Measurements from ENCODE around the gene ORMDL3. TPM values are rescaled to one million over a fixed set of nuclear protein-coding genes. Genes with fewer than 3 reads are reported as not detected.

Gene ORMDL3
- total RNA-seq, 1 donor from 2014 or later: 59.4 TPM

DNA sequence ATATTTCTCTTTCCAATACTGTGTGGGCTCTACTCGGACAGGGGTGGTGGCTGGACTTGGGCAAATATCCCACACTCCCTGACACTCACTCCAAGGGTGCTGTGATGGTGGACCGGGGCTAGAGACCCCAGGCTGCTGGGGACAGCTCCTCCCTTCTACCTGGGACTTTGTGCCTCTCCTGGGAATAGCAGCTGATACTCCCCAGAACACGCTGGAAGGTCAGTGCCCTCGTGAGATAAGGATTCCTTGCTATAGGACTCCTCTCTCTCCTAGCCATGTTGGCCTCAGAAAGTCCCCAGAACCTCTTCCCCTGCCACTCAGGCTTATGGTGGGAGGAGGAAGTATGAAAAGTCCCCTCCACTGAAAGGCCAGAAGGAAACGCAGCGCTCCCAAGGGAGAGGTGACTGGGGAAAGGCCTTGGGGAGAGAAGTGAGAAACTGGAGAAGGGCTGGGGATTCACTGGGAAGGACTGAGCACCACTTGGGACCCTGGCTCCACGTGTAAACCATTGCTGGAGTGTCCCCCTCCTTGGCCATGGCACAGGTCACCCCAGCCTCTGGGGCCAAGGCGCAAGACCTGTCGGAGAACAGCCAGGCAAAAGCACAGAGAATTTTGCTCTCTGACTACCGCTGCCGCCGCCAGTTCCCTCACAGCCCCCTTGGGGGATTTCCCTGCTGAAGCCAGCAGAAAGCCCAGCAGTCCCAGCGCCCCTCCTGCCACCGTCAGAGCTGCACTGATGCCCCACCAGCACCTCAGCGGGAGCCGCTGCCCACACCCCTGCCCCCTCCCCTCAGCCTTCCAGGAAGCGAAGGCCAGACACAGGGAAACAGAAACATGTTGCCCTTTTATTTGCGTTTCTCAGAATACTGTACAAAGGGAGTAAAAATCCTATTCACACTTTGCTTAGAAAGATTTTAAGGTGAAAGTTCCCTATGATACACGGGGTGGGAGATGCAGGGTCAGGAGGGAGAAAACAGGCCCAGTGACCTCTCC, 6.9 kb downstream of the ORMDL3 start:
- Mint-ChIP-seq H3K4me3 (ENCODE audit: unreplicated experiment) (no peak overlapping the region), H3K4me1 (ENCODE audit: unreplicated experiment) (peaks cover 14% of the 10 kb centered on the region), H3K27ac (ENCODE audit: unreplicated experiment) (no peak overlapping the region), H3K36me3 (ENCODE audit: unreplicated experiment) (peaks cover 25% of the 10 kb centered on the region), H3K9me3 (ENCODE audit: unreplicated experiment) (no peaks in the 10 kb centered on the region), H3K27me3 (ENCODE audit: unreplicated experiment) (no peaks in the 10 kb centered on the region)
- DNase-seq (ENCODE audit: extremely low spot score, unreplicated experiment): no peak
- TF ChIP-seq, protein P1, sequence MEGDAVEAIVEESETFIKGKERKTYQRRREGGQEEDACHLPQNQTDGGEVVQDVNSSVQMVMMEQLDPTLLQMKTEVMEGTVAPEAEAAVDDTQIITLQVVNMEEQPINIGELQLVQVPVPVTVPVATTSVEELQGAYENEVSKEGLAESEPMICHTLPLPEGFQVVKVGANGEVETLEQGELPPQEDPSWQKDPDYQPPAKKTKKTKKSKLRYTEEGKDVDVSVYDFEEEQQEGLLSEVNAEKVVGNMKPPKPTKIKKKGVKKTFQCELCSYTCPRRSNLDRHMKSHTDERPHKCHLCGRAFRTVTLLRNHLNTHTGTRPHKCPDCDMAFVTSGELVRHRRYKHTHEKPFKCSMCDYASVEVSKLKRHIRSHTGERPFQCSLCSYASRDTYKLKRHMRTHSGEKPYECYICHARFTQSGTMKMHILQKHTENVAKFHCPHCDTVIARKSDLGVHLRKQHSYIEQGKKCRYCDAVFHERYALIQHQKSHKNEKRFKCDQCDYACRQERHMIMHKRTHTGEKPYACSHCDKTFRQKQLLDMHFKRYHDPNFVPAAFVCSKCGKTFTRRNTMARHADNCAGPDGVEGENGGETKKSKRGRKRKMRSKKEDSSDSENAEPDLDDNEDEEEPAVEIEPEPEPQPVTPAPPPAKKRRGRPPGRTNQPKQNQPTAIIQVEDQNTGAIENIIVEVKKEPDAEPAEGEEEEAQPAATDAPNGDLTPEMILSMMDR (IDR thresholded peaks at IDR 0.05): no peak

GRCh38 chr17:39919087-39919683, 8.2 kb downstream of the ORMDL3 start:
- Mint-ChIP-seq H3K27ac (ENCODE audit: unreplicated experiment) (no peak overlapping the region), H3K36me3 (ENCODE audit: unreplicated experiment) (peaks cover 25% of the 10 kb centered on the region), H3K4me3 (ENCODE audit: unreplicated experiment) (no peak overlapping the region), H3K27me3 (ENCODE audit: unreplicated experiment) (no peaks in the 10 kb centered on the region), H3K9me3 (ENCODE audit: unreplicated experiment) (no peaks in the 10 kb centered on the region), H3K4me1 (ENCODE audit: unreplicated experiment) (peaks cover 5% of the 10 kb centered on the region)
- TF ChIP-seq, protein P1 (IDR thresholded peaks at IDR 0.05): no peak
- no peak for DNase-seq (ENCODE audit: extremely low spot score, unreplicated experiment)

DNA sequence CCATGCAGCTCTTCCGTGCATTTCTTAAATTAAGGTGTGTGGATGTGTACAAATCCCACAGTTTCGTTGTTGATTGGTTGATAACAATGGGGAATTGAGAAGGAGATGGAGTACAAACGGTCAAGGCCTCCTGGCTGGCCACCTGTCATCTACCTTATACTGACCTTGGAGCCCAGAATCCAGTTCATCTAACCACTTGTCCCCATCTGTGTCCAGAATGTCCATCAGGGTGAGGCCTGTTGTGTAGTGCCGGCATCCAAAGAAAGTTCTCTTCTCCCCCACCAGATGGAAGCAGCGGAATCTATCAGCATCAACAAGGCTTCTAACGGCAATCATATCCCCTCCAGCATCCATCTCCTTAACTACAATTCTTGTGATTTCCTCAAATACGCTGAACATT, 10.5 kb downstream of the ORMDL3 start:
- TF ChIP-seq, protein P1 (IDR thresholded peaks at IDR 0.05): peak; percentile 14
- H3K27me3 Mint-ChIP-seq (ENCODE audit: unreplicated experiment): no peaks in the 10 kb centered on the region
- H3K4me1 Mint-ChIP-seq (ENCODE audit: unreplicated experiment): peaks cover 3% of the 10 kb centered on the region
- peaks cover 24% of the 10 kb centered on the region for H3K36me3 Mint-ChIP-seq (ENCODE audit: unreplicated experiment)
- no peak for DNase-seq (ENCODE audit: extremely low spot score, unreplicated experiment)
- no peak overlapping the region for H3K27ac Mint-ChIP-seq (ENCODE audit: unreplicated experiment)
- H3K4me3 Mint-ChIP-seq (ENCODE audit: unreplicated experiment): no peak overlapping the region
- no peaks in the 10 kb centered on the region for H3K9me3 Mint-ChIP-seq (ENCODE audit: unreplicated experiment)

DNA sequence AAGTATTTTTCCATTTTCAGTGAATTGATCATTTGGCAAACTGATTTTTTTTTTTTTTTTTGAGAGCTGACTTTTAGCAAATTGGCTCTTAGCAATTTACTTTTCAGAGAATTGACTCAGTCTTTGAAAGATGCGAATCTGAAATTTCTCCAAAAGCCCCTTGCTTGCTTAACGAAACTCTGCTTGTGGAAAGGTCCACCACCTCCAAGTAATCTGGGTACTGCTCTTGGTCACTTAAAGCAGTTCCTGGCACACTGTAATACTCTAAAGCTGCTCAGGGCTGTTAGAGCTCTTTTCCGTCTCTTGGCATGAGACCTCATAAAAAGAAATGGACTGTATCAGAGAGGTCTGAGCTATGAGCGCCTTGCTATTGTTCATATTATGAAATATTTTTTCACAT, 11.8 kb downstream of the ORMDL3 start:
- Mint-ChIP-seq H3K27ac (ENCODE audit: unreplicated experiment) (no peak overlapping the region), H3K9me3 (ENCODE audit: unreplicated experiment) (no peaks in the 10 kb centered on the region), H3K36me3 (ENCODE audit: unreplicated experiment) (peaks cover 22% of the 10 kb centered on the region), H3K4me1 (ENCODE audit: unreplicated experiment) (peaks cover 3% of the 10 kb centered on the region), H3K4me3 (ENCODE audit: unreplicated experiment) (no peak overlapping the region), H3K27me3 (ENCODE audit: unreplicated experiment) (no peaks in the 10 kb centered on the region)
- TF ChIP-seq, protein P1 (IDR thresholded peaks at IDR 0.05): no peak
- DNase-seq (ENCODE audit: extremely low spot score, unreplicated experiment): no peak

DNA sequence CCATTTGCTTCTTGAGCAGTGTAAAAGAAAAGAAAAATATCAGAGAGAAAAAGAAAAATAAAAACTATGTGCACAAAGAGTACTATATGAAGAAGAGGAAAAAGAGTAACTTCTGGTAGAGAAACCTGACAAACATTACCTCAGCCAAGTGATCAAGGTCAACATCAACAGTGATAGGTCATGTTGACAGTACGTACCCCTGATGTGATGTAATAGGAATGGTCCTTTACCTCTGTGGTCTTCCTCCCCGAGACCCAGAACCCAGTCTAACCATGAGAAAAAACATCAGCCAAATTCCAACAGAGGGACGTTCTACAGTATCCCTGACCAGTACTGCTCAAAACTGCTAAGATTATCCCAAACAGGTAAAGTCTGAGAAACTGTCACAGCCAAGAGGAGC, 13.4 kb downstream of the ORMDL3 start:
- Mint-ChIP-seq H3K36me3 (ENCODE audit: unreplicated experiment) (peaks cover 21% of the 10 kb centered on the region), H3K9me3 (ENCODE audit: unreplicated experiment) (no peaks in the 10 kb centered on the region), H3K27me3 (ENCODE audit: unreplicated experiment) (no peaks in the 10 kb centered on the region), H3K4me1 (ENCODE audit: unreplicated experiment) (peaks cover 3% of the 10 kb centered on the region), H3K27ac (ENCODE audit: unreplicated experiment) (no peak overlapping the region), H3K4me3 (ENCODE audit: unreplicated experiment) (no peak overlapping the region)
- no peak for DNase-seq (ENCODE audit: extremely low spot score, unreplicated experiment)
- TF ChIP-seq, protein P1 (IDR thresholded peaks at IDR 0.05): no peak

Data from osteocyte (in vitro differentiated cells).